HL-60/S4 treated with retinoic acid at 250 ng/mL for 4 days and 3 days (cell line): ENCODE measurements around the gene ABHD18.
"Not testable (repeated sequence)": the region's sequence is repeated elsewhere in the genome, so short reads cannot be mapped to it uniquely, and the experiment has no call there.

Experiments used
- in situ Hi-C: fragments of 300-500 bp; cut with MboI; formaldehyde crosslinking; loops from 2 replicates; pipeline ENCODE4 v1.7.0; 2022; ENCODE audit warnings: low sequenced_read_pairs

Gene ABHD18

DNA sequence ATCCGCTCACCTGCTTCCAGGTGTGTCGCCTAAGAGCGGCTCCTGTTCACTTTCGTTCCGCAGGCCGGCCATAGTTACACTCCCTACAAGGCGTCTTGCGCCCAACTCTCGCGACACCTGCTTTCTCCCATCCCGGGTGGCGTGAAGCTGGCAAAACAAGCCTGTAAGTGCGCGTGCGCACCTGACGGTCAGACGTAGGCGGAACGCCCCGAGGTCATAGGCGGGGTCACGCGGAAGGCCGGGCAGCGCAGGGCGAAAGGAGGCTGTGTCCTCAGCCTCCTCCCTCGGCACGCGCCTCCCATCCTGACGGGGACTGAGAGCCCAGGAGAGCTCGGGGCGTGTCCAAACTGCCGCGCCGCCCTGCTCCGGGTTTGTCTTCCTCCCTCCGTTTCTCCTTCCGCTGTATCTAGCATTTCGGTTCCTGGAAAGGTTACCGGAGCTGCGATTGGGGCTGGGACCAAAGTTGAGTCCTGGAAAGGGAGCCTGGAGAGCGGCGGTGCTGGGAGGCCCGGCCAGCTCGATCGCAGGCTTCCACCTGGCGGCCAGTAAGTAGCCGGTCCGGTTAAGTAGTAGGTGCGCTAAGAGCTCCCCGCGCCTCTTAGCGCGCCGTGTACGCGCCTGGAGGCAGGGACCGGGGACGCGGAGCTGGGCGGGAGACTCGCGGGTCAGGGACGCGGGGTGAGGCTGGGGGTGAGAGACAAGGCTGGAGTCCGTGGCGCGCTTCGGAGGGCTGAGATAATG, at the start of gene ABHD18, which contains the start of gene MFSD8:
ABHD18 (plus strand) TSS at position 345 of the 741 bp plus-strand sequence. CDS start 17,550 bp downstream, outside the sequence.
MFSD8 (minus strand) TSS at position 112 of the 741 bp plus-strand sequence; CDS start at position 72, 40 bp downstream.
- in situ Hi-C loops = no loop called here

DNA sequence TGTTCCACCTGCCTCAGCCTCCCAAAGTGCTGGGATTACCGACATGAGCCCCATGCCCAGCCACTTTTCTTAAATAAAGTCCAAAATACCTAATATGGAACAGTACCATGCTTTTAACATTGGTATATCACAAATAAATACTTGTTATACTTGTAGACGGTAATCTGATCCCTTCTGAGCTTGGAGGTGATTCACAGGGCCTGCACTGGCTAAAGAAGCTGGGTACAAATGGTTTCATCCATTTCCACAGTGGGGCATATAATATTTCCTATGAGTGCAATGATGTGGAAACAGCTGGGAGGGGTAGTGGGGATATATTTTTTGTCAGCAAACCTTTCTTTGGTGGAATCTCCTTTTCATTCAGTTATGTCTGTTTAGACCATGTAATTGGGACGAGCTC, 48.7 kb upstream of the ABHD18 start:
- in situ Hi-C loops = no loop called here

DNA sequence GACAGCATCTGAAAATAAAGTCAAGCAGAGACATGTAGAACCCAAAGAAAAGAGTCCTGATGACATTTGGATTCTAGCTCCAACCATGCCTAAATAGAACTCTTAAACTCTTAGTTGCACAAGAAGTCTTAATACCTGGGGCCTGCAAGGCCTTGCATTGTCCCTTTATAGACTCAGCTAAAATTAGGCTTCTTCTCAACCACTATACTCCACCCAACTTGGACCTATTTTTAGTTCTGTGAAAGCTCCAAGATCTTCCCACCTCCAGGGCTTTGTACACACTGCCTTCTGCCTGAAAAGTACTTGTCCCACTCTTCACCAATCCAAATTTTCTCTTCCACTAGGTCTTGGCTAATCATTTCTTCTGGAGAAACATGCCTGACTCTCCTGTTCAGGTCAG, 48.1 kb upstream of the ABHD18 start:
- in situ Hi-C loops = no loop called here

DNA sequence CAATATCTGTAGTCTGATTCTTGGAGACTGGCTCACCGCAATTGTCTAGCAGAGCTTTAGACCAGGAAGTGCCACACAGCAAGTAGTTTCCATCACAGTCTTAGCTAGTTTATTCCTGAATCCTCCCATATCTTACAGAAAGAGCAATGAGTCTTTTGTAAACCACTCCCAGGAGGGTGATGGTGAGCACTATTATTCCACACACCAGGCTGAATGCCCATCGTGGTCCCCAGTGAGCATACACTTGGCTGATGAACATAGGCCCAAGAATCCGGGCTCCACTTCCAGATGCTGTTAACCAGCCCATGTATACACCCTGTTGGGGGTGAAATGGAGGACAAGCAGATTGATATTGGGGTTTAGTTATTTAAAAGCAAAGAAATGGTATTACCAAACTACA, 44.7 kb upstream of the ABHD18 start:
- in situ Hi-C loops = no loop called here

DNA sequence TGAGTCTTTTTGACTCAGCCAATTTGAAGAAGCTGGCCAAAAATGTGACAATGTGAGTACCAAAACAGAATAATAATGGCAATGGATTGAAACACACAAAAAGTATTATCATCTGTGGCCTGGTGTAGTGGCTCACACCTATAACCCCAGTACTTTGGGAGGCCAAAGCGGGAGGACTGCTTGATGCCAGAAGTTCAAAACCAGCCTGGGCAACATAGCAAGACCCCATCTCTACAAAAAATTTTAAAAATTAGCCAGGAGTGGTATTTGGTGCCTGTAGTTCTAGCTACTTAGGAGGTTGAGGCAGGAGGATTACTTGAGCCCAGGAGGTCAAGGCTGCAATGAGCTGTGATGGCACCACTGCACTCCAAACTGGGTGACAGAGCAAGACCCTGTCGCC, 43.0 kb upstream of the ABHD18 start:
- in situ Hi-C loops = no loop called here

DNA sequence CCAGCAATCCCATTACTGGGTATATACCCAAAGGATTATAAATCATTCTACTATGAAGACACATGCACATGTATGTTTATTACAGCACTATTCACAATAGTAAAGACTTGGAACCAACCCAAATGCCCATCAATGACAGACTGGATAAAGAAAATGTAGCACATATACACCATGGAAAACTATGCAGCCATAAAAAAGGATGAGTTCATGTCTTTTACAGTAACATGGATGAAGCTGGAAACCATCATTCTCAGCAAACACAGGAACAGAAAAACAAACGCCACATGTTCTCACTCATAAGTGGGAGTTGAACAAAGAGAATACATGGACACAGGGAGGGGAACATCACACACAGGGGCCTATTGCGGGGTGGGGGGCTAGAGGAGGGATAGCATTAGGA, 39.5 kb upstream of the ABHD18 start:
- in situ Hi-C loops = not testable (repeated sequence)

DNA sequence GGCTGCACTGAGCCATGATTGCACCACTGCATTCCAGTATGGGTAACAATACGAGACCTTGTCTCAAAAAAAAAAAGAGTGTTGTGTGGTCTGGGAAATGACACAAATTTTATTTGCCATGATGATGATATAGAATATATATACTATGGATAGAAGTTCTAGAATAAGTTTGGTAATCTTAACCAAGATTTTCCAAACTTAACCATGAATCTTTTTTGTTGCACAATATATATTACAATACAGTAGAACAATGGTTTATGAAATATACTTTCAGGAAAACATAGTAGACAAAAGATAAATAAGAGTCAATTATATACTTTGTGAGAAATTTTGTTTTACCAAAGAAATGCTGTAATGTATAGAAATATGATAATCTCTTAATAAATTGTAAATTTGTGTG, 35.0 kb upstream of the ABHD18 start:
- in situ Hi-C loops = no loop called here

DNA sequence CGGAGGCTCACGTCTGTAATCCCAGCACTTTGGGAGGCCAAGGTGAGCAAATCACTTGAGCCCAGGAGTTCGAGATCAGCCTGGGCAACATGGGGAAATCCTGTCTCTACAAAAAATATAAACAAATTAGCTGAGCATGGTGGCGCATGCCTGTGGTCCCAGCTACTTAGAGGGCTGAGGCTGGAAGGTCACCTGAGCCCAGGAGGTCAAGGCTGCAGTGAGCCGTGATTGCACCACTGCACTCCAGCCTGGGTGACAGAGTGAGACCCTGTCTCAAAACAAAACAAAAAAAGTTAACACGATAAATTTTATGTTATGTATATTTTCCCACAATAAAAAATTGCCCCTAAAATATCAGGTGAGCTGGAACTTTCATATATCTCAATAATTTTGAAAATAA, 33.4 kb upstream of the ABHD18 start:
- in situ Hi-C loops = not testable (repeated sequence)

DNA sequence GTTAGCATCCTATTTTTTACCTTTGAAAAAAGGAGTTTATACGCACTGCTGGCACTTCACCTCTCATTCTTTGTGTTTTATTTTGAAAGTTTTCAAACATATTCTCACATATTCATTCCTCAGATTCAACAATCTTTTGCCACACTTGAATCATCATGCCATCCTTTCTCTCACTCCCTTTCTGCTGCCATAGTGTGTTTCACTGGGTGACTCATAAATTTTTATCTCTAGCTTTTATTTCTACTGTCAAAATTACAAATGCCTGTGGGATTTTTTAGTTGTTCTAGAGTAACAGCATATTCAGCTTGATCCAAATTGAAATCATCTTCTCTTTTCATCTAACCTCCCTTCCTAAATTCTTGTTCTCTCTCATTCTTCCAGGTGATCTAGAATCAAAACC, 28.2 kb upstream of the ABHD18 start:
- in situ Hi-C loops = no loop called here

DNA sequence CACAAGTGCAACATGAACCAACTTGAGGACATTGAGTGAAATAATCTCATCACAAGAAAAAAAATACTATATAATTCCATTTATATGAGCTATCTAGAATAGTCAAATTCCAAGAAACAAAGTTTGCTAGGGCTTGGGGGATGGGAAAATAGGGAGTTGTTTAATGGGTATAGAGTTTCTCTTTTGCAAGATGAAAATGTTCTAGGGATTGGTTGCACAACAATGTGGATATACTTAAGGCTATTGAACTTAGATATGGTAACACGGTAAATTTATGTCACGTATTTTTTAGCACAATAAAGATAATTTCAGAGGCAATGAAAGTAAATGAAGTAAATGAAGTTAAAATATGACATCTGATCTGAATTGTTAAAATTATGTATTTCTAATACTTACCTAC, 8.1 kb upstream of the ABHD18 start:
- in situ Hi-C loops = no loop called here

DNA sequence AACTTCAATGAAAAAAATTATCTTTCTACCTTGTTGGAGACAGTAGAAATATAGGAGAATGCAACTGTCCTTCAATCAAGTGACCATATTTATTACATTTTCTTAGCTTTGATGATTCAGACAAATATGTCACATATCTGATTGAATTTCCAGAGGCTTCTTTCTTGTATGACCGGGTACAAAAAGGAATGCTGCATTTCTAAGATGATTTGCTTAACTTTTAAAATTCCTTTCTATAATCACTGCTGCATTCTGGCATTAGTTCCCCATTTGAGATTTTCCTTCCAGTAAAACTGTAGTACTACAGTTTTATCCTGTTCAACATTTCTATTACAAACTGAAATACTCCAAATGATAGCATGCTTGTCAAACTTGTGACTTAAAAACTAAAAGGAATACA, 5.4 kb upstream of the ABHD18 start:
- in situ Hi-C loops = no loop called here

DNA sequence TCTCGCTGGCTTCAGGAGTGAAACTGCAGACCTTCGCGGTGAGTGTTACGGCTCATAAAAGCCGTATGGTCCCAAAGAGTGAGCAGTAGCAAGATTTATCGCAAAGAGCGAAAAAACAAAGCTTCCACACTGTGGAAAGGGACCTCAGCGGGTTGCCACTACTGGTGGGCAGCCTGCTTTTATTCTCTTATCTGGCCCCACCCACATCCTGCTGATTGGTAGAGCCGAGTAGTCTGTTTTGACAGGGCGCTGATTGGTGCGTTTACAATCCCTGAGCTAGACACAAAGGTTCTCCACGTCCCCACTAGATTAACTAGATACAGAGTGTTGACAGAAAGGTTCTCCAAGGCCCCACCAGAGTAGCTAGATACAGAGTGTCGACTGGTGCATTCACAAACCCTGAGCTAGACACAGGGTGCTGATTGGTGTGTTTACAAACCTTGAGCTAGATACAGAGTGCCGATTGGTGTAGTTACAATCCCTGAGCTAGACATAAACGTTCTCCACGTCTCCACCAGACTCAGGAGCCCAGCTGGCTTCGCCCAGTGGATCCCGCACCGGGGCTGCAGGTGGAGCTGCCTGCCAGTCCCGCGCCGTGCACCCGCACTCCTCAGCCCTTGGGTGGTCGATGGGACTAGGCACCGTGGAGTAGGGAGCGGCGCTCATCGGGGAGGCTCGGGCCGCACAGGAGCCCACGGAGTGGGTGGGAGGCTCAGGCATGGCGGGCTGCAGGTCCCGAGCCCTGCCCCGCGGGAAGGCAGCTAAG, 1.4 kb upstream of the ABHD18 start:
- in situ Hi-C loops = not testable (repeated sequence)

DNA sequence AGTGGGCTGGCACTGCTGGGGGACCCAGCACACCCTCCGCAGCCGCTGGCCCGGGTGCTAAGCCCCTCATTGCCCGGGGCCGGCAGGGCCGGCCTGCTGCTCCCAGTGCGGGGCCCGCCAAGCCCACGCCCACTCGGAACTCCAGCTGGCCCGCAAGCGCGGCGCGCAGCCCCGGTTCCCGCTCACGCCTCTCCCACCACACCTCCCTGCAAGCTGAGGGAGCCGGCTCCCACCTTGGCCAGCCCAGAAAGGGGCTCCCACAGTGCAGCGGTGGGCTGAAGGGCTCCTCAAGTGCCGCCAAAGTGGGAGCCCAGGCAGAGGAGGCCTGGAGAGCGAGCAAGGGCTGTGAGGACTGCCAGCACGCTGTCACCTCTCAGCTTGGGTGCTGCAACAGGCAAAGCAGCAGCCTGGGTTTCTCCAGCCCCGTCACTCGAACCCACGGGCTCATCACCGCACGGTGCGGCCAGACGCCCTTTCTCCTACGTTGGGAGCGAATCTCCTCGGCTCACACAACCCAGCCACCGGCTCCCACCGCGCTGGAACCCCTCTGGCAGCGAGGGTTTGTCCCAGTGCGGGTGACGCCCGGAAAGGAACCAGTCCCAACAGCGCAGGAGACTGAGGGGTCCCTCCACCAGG, 662 bp upstream of the ABHD18 start:
- in situ Hi-C loops = not testable (repeated sequence)

DNA sequence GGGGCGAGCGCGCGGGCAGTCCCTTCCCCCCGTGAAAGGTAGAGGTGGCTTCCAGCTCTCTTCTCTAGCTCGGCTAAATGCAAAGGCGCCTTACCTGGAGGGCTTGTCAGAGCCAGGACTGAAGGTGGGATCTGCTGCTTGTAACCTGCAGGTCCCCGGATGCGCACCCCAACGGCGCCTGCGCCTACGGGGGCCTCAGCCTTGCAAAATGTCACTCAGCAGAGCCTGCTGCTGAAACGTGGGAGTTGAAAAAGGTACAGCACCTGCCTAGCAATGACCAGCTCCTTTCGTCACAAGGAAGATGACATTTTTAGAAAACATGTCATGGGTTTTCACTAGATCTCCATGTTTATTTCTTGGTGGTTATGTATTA, 583 bp downstream of the ABHD18 start:
- in situ Hi-C loops = no loop called here

DNA sequence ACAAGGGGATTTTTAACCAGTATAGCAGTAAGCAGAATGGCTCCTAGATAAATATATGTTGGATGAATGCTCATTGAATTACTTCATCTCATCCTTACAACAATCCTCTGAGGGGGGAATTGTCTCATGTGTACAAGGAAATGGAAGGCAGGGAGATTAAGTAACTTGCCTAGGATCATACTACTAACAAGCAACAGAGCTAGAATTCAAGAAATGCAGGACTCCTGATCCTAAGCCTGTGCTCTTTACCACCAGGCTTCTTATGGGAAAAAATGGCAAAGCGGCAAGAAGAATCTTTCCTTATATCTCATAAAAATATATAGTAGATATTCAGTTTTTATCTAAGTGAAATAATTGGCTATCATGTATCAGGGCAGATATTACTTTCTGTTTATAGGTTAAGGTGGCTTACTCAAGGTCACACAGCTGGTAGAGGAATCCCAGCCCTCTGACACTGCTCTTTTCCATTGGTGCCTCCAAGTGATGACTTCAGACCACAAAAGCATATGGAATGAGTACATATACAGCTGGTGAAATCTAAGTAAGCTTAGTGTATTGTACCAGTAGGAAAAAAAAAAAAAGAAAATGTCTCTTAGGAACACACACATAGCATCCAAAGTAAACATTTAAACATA, 2.1 kb downstream of the ABHD18 start:
- in situ Hi-C loops = no loop called here

DNA sequence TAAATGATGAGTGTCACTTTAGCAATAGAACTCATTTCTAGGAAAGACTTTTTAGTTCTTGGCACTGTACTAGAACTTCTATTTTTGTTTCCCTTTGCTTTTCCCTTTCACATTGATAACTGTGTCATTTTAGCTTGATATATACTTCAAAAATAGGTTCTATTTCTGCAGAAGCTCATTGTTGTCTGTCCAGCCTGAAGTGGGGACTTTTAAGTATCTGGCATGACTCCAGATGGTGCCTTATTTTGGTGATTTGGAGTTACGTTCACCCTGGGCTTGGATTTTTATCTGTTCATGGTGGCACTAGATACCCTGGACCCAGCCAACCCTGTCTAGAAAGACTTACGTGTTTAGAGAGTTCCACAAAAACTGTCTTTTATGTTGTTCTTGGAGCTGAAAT, 3.4 kb downstream of the ABHD18 start:
- in situ Hi-C loops = no loop called here

DNA sequence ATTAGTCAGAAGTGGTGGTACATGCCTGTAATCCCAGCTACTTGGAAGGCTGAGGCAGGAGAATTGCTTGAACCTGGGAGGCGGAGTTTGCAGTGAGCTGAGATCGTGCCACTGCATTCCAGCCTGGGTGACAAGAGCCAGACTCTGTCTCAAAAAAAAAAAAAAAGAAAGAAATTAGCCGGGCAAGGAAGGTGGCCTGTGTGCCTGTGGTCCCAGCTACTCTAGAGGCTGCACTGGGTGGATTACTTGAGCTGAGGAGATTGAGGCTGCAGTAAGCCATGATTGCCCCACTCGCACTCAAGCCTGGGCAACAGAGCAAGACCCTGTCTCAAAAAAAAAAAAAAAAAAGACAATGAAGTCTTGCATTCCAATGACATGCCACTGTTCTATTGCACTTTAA, 5.7 kb downstream of the ABHD18 start:
- in situ Hi-C loops = not testable (repeated sequence)

DNA sequence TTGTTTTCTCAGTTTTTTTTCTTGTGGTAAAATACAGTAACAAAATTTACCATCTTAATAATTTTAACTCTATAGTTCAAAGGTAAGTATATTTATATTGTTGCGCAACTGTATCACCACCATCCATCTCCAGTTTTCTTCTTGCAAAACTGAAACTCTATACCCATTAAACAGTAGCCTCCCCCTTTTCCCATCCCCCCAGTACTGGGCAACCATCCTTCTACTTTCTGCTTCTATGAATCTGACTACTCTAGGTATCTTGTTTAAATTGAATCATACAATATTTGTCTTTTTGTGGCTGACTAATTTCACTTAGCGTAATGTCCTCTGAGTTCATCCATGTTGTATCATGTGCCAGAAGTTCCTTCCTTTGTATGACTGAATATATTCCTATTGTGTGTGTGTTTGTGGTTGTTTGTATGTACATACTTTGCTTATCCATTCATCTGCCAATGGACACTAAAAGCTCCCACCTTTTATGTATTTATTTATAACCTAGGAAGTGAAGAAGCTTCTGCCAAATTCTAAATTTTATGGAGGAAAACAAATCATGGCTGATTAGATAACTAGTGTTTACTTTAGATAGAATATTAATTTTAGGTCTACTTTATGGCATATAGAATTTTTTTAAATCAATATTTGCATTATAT, 10.0 kb downstream of the ABHD18 start:
- in situ Hi-C loops = no loop called here

DNA sequence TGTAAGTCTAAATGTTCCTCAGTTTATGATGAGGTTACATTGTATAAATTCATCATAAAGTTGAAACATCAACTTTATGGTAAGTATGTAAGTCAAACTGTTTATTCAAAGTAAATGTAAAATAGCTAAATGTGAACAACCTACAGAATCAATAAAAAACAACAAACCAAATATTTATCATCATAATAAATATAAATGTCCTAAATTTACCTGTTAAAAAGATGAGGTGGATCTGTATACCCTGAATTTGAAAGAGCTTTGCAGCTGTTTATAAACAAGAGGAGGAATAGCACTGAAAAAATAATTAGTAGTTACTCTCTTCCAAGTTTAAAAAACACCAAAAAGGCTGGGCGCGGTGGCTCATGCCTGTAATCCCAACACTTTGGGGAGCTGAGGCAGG, 13.7 kb downstream of the ABHD18 start:
- in situ Hi-C loops = no loop called here

DNA sequence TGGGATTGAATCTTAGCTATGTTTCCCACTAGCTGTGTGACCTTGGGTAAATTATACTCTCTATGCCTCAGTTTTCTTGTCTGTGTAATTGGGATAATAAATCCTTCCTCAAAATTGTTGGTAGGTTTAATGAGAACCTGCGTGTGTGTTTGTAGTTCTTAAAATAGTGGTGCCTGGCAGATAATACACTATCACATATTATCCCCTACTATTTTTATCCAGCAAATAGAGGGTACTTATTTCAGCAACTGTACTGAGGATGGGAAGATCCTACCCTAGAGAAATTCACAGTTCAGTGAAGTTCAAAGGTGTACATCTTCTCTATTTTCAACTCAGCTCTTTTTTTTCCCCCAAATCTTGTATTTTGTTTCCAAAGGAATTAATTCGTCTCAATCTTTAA, 17.2 kb downstream of the ABHD18 start:
- in situ Hi-C loops = no loop called here

DNA sequence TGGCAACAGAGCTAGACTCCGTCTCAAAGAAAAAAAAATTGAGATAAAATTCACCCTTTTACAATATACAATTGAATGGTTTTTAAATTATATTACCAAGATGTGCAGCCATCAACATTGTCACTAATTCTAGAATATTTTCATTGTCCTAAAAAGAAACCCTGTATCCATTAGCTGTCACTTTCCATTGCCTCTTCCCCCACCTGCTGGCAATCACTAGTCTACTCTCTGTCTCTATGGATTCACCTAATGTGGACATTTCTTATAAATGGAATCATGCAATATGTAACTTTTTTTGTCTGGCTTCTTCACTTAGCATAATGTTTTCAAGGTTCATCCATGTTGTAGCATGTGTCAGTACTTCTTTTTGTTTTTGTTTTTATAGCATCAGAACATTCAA, 20.8 kb downstream of the ABHD18 start:
- in situ Hi-C loops = no loop called here
